ENCODE results near the gene IMP4. TPM values are rescaled to one million over a fixed set of nuclear protein-coding genes. Genes with fewer than 3 reads are reported as not detected.

The IMP4 gene
- polyA plus RNA-seq, 1 donor (not counting 4 experiments of a cell fraction or from before 2014, with no cell fraction given) = 75.8 TPM

DNA sequence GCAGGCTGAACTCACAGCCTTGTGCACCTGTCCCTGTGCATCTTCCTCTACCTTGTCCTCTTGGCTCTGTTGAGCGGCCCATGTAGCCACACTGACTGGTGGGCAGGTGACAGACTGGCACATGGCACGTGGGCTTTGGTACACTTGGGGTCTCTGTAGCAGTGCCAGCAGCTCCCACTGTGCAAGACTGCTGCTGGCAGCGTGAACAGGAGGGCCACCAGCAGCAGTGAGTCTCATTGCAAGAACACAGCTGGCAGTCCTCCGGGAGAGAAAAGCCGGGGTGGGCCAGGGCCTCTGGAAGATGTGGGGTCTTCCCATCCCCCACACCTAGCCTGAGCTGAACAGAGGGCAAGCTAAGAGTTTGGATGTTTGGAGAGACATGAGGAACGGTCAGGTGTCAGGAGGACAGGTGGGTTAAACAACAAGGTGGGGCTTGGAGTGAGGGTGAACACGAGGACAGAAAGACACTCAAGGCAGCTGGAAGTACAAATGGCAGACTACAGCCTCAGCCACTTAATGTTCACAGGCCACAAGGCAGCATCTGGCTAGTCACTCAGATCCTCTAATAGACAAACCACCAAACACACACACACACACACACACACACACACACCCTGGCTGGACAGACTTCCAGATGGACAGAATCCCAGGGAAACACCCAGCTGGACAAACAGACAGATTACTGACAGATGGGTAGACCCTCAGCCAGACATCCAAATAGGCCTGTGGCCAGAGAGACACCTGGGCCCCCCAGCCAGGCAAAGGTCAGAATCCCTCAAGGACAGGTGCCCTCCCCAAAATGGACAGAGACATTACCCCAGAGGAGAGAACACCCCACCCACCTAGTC lies 10.8 kb downstream of the IMP4 start:
- Histone ChIP-seq H3K4me3 (ENCODE audit: control insufficient read depth in 2 of 3, extremely low read depth in 1 of 3, insufficient read depth in 2 of 3, low read depth in 1 of 3, low read length in 3 of 3) (no peak overlapping the region), H3K27ac (ENCODE audit: control insufficient read depth, insufficient read depth, low read length) (no peak overlapping the region), H3K9me3 (ENCODE audit: control insufficient read depth, low read depth, low read length) (no peaks in the 10 kb centered on the region), H3K79me2 (ENCODE audit: control insufficient read depth, insufficient read depth, low read length) (no peaks in the 10 kb centered on the region), H3K27me3 (ENCODE audit: control insufficient read depth, extremely low read depth, insufficient read depth, low read length) (no peaks in the 10 kb centered on the region), H3K9me1 (ENCODE audit: control insufficient read depth, extremely low read depth, insufficient read depth, low read length) (no peaks in the 10 kb centered on the region), H2AFZ (ENCODE audit: control insufficient read depth, low read length) (no peak overlapping the region), H3K9ac (ENCODE audit: control insufficient read depth, extremely low read depth, insufficient read depth, low read length) (no peak overlapping the region), H3K4me2 (ENCODE audit: control insufficient read depth, extremely low read depth, insufficient read depth, low read depth, low read length) (no peak overlapping the region), H3K36me3 (ENCODE audit: control insufficient read depth in 2 of 2, extremely low read depth in 1 of 2, insufficient read depth in 2 of 2, low read length in 2 of 2) (peaks cover 0 to 1% of the 10 kb centered on the region in 2 experiments), H4K20me1 (ENCODE audit: control insufficient read depth, extremely low read depth, insufficient read depth, low read length) (no peaks in the 10 kb centered on the region), H3K4me1 (ENCODE audit: control insufficient read depth, extremely low read depth, insufficient read depth, low read length) (no peaks in the 10 kb centered on the region)
- DNase-seq (ENCODE audit: low read depth, low spot score) = no peak
- TF ChIP-seq CTCF (optimal IDR thresholded peaks at IDR 0.05 in 1 of 3, IDR thresholded peaks at IDR 0.05 in 1 of 3, conservative IDR thresholded peaks at IDR 0.05 in 1 of 3; ENCODE audit: extremely low read depth in 1 of 3, insufficient read depth in 2 of 3, low read length in 3 of 3) (no peak), EZH2 (IDR thresholded peaks at IDR 0.05; ENCODE audit: low read length) (no peak)
- dilution Hi-C loops (cut with MboI; ENCODE audit: extremely low pct_ligation_motif_present, low sequenced_read_pairs) = no loop called here
- no peak for FAIRE-seq

DNA sequence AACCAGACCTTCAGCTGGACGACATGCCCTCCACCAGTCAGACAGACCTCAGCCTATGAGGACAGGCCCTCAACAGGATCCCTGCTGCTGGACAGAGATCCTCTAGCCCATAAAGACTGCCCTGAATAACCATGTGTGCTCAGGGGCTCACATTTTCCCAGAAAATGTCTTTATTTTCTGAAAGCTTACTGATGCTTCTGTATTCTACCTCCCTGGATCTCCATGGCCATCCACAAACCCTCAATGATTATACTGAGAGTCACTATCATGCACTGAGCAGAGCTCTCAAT lies 11.4 kb downstream of the IMP4 start:
- TF ChIP-seq CTCF (optimal IDR thresholded peaks at IDR 0.05 in 1 of 3, IDR thresholded peaks at IDR 0.05 in 1 of 3, conservative IDR thresholded peaks at IDR 0.05 in 1 of 3; ENCODE audit: extremely low read depth in 1 of 3, insufficient read depth in 2 of 3, low read length in 3 of 3) (no peak), EZH2 (IDR thresholded peaks at IDR 0.05; ENCODE audit: low read length) (no peak)
- no peaks in the 10 kb centered on the region for H3K79me2 ChIP-seq (ENCODE audit: control insufficient read depth, insufficient read depth, low read length)
- no peak overlapping the region for H3K4me2 ChIP-seq (ENCODE audit: control insufficient read depth, extremely low read depth, insufficient read depth, low read depth, low read length)
- no peaks in the 10 kb centered on the region for H3K27me3 ChIP-seq (ENCODE audit: control insufficient read depth, extremely low read depth, insufficient read depth, low read length)
- no peak overlapping the region for H3K9ac ChIP-seq (ENCODE audit: control insufficient read depth, extremely low read depth, insufficient read depth, low read length)
- H2AFZ ChIP-seq (ENCODE audit: control insufficient read depth, low read length) = no peak overlapping the region
- H3K9me3 ChIP-seq (ENCODE audit: control insufficient read depth, low read depth, low read length) = no peaks in the 10 kb centered on the region
- H3K9me1 ChIP-seq (ENCODE audit: control insufficient read depth, extremely low read depth, insufficient read depth, low read length) = no peaks in the 10 kb centered on the region
- no peak for DNase-seq (ENCODE audit: low read depth, low spot score)
- H3K4me1 ChIP-seq (ENCODE audit: control insufficient read depth, extremely low read depth, insufficient read depth, low read length) = no peaks in the 10 kb centered on the region
- no peak overlapping the region for H3K4me3 ChIP-seq (ENCODE audit: control insufficient read depth in 2 of 3, extremely low read depth in 1 of 3, insufficient read depth in 2 of 3, low read depth in 1 of 3, low read length in 3 of 3)
- dilution Hi-C loops (cut with MboI; ENCODE audit: extremely low pct_ligation_motif_present, low sequenced_read_pairs) = no loop called here
- H3K27ac ChIP-seq (ENCODE audit: control insufficient read depth, insufficient read depth, low read length) = no peak overlapping the region
- peaks cover 0 to 1% of the 10 kb centered on the region in 2 experiments for H3K36me3 ChIP-seq (ENCODE audit: control insufficient read depth in 2 of 2, extremely low read depth in 1 of 2, insufficient read depth in 2 of 2, low read length in 2 of 2)
- no peak for FAIRE-seq
- H4K20me1 ChIP-seq (ENCODE audit: control insufficient read depth, extremely low read depth, insufficient read depth, low read length) = no peaks in the 10 kb centered on the region

All from keratinocyte (primary cell).